ENCODE data around the gene POLR3C. TPM values are rescaled to one million over a fixed set of nuclear protein-coding genes. Genes with fewer than 3 reads are reported as not detected.

The POLR3C gene
- total and polyA plus RNA-seq, 2 of the 13 experiments (the other 11 are each of a cell fraction or from before 2014, with no cell fraction given): 15.5 to 24.3 TPM

GRCh38 chr1:145823565-145824498, at the start of gene POLR3C, which contains the start of gene RNF115 (continued):
- TF ChIP-seq FOXO1 (CRISPR knock-in tag; IDR thresholded peaks at IDR 0.05): 0 out of 2 replicates have a peak, but pooled peaks have one; percentile 41
- TF ChIP-seq NR2F1 (CRISPR knock-in tag; IDR thresholded peaks at IDR 0.05): no peak
- 0 out of 2 replicates have a peak, but pooled peaks have one; percentile 65 for TF ChIP-seq DNMT1 (CRISPR knock-in tag; IDR thresholded peaks at IDR 0.05)
- no peak for TF ChIP-seq NCOA5 (CRISPR knock-in tag; IDR thresholded peaks at IDR 0.05)
- no peak for TF ChIP-seq SCMH1 (CRISPR knock-in tag; IDR thresholded peaks at IDR 0.05; ENCODE audit: borderline replicate concordance)
- TF ChIP-seq PHB2 (IDR thresholded peaks at IDR 0.05; ENCODE audit: partially characterized antibody): no peak
- no peak for TF ChIP-seq ZNF432 (CRISPR knock-in tag; IDR thresholded peaks at IDR 0.05; ENCODE audit: borderline replicate concordance)
- TF ChIP-seq HOXA3 (CRISPR knock-in tag; IDR thresholded peaks at IDR 0.05): peak; percentile 79
- TF ChIP-seq ZNF253 (CRISPR knock-in tag; IDR thresholded peaks at IDR 0.05; ENCODE audit: borderline replicate concordance): peak; percentile 37; the same call in 1 of the 2 replicates
- TF ChIP-seq DMAP1 (CRISPR knock-in tag; IDR thresholded peaks at IDR 0.05): peak; percentile 97
- peak; percentile 95 for TF ChIP-seq ARID4A (CRISPR knock-in tag; IDR thresholded peaks at IDR 0.05; ENCODE audit: borderline replicate concordance)
- no peak for TF ChIP-seq CHD4 (IDR thresholded peaks at IDR 0.05; ENCODE audit: borderline replicate concordance, low read length)
- no peak for TF ChIP-seq SRSF1 (optimal IDR thresholded peaks at IDR 0.05; ENCODE audit: low read depth, low read length)
- no peak for TF ChIP-seq SOX13 (IDR thresholded peaks at IDR 0.05)
- TF ChIP-seq SOX13 (CRISPR knock-in tag; conservative IDR thresholded peaks at IDR 0.05 in 1 of 2, IDR thresholded peaks at IDR 0.05 in 1 of 2): peak in 1 of 2 experiments; percentile 19; a peak in 1 of 4 replicates
- TF ChIP-seq HINFP (CRISPR knock-in tag; IDR thresholded peaks at IDR 0.05; ENCODE audit: low read depth): no peak; the same call in 1 of the 2 replicates
- TF ChIP-seq NR0B2 (CRISPR knock-in tag; IDR thresholded peaks at IDR 0.05): peak; percentile 63; the same call in 1 of the 2 replicates
- peak; percentile 70; the same call in 1 of the 2 replicates for TF ChIP-seq MTA1 (CRISPR knock-in tag; IDR thresholded peaks at IDR 0.05; ENCODE audit: borderline replicate concordance)
- TF ChIP-seq ZNF781 (CRISPR knock-in tag; IDR thresholded peaks at IDR 0.05; ENCODE audit: borderline replicate concordance, not compliant biosample characterization): peak; percentile 41
- no peak; the same call in 1 of the 2 replicates for TF ChIP-seq BORCS8-MEF2B (CRISPR knock-in tag; IDR thresholded peaks at IDR 0.05)
- TF ChIP-seq CCDC6 (CRISPR knock-in tag; IDR thresholded peaks at IDR 0.05): peak; percentile 73
